Measurements from ENCODE around the gene GFRA1.

Gene GFRA1

DNA sequence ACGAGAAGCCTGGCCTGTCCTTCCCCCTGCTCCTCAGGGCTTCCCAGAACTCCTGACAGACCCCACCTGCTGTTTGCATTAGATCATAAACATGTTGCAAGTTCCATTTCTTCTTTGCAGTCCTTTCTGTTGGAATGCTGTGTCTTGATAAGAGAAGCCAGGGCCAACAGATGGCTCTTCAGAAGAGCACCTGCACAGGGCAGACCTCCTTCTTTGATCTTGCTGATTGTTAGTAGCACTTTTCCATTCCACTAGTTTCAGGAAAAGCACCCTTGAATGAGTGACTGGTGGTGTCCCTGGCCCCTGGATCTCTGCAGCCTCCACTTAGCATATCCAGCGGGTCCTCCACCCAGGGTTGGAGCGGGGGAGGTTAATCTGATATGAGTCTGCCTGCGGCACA is 243.2 kb downstream of the GFRA1 start:
- no peak overlapping the region for H3K4me3 ChIP-seq (ENCODE audit: low read depth, low read length)

DNA sequence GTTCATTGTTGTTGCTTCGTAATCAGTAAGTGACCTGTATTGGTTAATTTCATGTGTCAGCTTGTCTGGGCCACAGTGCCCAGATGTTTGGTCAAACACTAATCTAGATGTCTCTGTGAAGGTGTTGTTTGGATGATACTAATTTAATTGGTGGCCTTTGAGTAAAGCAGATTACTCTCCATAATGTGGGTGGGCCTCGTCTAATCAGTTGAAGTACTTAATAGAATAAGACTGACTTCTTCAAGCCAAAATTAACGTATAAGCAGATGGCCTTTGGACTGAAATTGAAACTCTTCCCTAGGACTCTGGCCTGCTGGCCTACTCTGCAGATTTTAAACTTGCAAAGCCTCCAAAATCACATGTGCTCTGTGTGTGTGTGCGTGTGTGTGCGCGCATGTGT is 245.7 kb downstream of the GFRA1 start:
- DNase-seq (ENCODE audit: low read depth) = no peak
- no peak overlapping the region for H3K4me3 ChIP-seq (ENCODE audit: low read depth, low read length)

More for the DNA sequence above, 243.2 kb downstream of the GFRA1 start:
- no peak for DNase-seq (ENCODE audit: low read depth)

DNA sequence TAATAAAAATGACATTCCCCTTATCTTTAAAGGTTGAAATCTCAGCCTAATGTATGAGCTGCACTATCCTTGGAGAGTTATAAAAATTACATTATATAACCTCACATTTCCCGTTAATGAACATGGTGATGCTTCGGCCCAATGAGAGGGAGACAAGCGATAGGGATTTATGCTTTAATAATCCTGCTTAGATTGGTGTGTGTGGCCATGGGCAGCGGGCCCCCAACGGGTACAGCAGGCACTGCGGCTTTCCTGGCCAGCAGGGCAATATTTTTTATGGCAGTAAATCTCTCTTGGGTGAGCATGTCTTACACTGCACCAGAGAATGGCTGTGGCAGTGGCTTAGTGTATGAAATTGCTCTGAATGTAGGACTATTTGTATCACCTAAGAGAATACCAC is 246.3 kb downstream of the GFRA1 start:
- no peak for DNase-seq (ENCODE audit: low read depth)
- H3K4me3 ChIP-seq (ENCODE audit: low read depth, low read length) = no peak overlapping the region

DNA sequence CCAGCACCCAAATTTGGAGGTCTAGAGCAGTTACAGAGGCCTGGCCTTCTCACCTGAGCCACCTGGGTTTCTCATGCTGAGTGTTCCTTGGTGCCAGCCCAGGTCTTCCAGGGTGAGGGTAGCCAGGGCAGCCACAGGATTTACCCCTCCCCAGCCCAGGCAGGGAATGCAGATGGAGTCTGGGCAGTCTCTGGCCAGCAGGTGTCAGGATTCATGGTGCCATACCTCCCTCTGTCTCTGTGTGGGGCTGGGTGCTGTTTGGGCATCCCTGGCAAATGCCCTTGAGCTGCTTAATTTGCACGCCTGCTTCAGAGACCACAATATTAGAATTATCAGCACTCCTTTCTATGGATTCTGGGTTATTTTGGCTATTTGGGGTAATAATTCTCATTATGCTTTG is 246.7 kb downstream of the GFRA1 start:
- DNase-seq (ENCODE audit: low read depth) = no peak
- H3K4me3 ChIP-seq (ENCODE audit: low read depth, low read length) = no peak overlapping the region

DNA sequence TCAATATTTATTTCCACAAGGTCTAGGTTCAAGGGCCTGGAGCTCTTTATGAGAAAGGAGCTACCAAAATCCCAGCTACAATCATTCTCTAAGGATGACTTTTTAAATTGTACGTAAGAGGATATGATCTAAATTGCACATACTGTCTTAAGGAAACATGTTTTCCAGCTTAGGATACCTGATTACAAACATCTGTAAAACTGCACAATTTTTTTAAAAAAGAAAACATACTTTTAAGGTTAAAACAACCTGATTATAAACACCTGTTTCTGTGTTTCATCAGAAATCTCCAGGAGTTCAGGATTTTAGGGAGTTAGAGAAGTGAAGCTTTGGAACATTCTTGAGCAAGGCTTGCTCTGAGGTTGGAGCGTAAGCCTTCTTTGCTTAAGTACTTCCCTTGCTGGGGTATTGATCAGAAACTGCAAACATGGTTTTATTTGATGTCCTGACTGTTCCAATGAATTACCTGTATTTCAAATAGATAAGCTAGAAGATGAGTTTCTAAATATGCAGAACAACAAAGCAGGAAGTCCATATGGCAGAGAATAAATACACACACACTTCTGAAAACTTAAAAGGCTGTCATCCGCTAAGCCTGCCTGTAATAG is 248.6 kb downstream of the GFRA1 start:
- no peak overlapping the region for H3K4me3 ChIP-seq (ENCODE audit: low read depth, low read length)
- DNase-seq (ENCODE audit: low read depth) = no peak

DNA sequence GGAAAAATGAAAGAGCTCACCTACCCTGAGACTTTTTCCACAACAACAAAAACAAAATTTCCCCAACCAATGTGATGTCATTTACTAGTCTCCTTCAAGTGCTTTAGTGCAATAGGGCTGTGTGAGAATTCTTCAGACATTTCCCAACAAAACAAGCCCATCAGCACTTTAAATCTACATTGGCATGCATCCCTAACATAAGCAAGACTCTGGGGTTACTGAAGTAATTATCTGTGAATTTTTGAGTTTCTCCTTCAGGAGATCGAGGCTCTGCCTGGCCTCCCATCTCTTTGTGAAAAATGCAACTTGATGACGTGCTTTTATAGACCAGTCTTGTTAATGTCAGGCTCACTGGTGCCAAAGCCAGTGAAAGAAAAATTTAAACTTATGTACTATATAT is 255.6 kb downstream of the GFRA1 start:
- no peak for DNase-seq (ENCODE audit: low read depth)
- H3K4me3 ChIP-seq (ENCODE audit: low read depth, low read length) = no peak overlapping the region

DNA sequence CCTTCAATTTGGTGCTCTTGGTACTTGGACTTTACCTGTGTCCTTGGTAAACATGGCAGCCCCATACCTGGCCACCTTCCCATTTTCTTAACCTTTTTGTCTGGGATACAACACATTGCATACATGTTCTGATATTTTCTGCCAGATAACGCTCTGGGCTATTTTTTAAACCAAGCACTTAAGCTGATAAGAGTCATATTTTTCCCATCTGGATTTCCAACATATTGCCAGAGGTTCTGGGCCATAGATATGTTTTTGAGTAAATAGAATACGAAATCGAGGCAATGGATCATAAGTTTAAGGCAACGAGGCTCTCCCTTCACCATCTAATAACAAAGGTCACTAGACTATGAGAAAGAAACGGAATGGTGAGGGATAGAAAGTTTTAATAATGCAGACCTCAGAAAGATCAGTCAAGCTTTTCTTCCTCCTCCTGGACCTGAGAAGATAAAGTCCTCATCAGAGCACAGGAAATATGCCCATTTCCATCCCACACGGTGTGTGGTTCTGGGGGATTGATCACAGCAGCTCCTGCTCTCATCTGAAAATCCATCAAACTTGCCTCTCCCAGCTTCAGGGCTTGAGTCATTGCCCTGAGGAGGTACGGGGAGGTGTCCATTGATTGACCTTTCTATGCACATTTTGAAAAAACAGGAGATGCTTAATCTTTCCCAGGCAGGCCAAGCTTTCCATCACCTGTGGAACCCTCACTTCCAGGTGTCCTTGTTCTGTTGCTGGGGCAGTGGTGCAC is 257.2 kb downstream of the GFRA1 start:
- no peak overlapping the region for H3K4me3 ChIP-seq (ENCODE audit: low read depth, low read length)
- no peak for DNase-seq (ENCODE audit: low read depth)

DNA sequence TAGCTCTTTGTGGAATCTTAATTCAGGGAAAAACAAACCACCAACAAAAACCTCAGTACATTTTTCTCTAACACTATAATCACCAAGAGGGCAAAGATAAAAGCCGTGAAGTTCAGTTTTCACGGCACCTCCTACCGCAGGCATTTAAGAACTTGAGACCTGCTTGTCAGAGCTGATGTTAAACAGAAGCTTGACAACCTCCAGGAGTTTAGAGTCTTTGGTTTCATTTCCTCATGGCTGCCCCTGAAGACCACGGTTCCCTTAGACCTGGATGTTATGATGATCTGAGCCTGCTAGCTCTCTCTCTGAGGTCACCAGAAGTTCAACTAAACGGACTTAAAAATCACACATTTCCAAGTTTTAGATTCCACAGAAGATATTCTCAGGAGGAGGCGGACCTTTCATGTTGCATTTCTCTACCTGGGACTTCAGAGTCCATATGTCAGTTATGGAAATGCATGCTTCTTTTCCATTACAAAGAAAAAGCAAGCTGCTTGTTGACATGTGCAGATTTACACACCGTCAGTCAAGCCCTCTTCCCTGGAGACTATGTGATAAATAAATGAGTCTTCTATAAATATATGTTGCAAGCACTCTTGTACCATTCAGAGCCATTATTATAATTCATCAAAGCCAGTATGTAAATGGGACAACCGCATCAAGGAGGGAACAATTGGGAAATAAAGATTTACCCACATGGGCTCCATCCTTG is 258.0 kb downstream of the GFRA1 start:
- DNase-seq (ENCODE audit: low read depth) = no peak
- no peak overlapping the region for H3K4me3 ChIP-seq (ENCODE audit: low read depth, low read length)

DNA sequence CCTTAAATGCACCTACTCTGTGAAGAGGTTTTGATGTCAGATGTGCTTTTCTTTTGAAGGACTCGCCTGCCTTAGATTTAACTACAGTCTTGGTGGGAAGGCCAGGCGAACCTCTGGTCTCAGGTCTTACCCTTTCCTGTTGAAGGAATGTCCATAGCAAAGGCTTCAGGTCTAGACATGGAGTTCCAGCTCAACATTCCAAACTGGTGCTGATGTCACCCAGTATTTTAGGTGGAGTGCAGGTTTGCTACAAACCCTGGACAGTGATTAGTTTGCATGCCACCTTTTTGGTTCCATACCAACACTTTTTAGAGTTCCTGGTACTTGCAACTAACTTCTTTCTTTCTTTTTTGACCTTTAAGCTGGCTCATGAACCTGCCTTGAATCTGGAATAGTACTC is 258.7 kb downstream of the GFRA1 start:
- no peak overlapping the region for H3K4me3 ChIP-seq (ENCODE audit: low read depth, low read length)
- no peak for DNase-seq (ENCODE audit: low read depth)

DNA sequence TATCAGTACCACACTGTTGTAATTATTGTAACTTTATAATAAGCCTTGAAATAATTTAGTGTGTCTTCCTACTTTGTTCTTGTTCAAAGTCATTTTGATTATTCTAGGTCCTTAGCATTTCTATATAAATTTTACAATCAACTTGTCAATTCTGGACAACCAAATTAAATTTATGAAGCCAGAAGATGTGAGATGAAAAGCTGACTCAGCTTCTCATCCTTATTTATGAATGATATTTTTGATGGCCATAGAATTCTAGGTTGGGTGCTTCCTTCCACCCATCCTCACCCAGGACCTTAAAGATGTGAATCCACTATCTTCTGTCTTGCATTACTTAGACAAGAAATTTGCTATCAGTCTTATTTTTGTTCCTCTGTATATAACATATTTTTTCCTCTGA is 261.1 kb downstream of the GFRA1 start:
- no peak for DNase-seq (ENCODE audit: low read depth)

DNA sequence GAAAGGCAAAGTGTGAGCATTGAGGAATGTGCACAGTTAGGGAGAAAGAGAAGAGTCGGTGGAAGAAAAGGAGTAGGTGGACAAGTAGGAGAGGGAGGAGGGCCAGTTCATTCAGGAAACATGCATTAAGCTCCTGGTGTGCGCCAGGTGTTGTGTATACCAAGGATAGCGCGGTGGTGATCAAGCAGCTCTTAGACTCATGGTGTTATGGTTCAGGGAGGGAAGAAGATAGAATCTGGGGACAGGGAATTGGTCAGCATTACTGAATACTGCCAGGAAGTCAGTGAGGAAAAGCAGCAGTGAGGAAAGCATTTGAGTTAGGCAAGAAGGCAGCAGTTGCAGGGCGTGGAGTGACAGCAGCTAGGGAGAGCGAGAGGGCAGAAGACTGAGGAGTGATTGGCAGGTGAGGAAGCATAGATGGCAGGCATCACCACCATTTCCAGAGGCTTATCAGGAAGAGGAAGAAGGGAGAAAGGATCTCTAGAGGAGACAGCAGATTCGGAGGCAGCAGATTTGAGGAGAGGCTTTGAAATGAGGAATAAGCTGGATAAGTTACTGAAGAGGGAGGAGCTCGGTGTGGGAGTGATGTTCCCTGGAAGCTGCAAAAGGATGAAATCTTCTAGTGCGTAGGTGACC is 265.6 kb downstream of the GFRA1 start:
- no peak overlapping the region for H3K4me3 ChIP-seq (ENCODE audit: low read depth, low read length)
- no peak for DNase-seq (ENCODE audit: low read depth)

More for the DNA sequence above, 261.1 kb downstream of the GFRA1 start:
- no peak overlapping the region for H3K4me3 ChIP-seq (ENCODE audit: low read depth, low read length)

Measured in skeletal muscle cell (primary cell).